Prostate gland (tissue), 2 donors: ENCODE results near the gene SLC34A2.

ENCODE experiments used
- CTCF ChIP-seq, 4 experiments: fragments of 200-600 bp in 2 of 4; fragments of 450-650 bp in 2 of 4; sonication (generic) in 2 of 4; IDR thresholded peaks; 1 replicate in 3 of 4; 2 replicates in 1 of 4; pipeline ENCODE4 v1.5.1; 2016 to 2019; ENCODE audit warnings: antibody characterized with exemption in 4 of 4, mild to moderate bottlenecking in 2 of 4, moderate library complexity in 2 of 4
- POLR2A ChIP-seq: fragments of 450-650 bp; IDR thresholded peaks from one replicate; pipeline ENCODE4 v1.6.1; 2016; ENCODE audit warnings: antibody characterized with exemption, mild to moderate bottlenecking

GRCh38 chr4:25658357-25658771, 2.7 kb downstream of the SLC34A2 start:
- TF ChIP-seq POLR2A (no peak), CTCF (IDR thresholded peaks at IDR 0.05) (no peak)
